Thoracic aorta (tissue), 2 donors: ENCODE data around the gene ZSCAN5B. TPM values are rescaled to one million over a fixed set of nuclear protein-coding genes. Genes with fewer than 3 reads are reported as not detected.

ENCODE experiments used
- ATAC-seq: fragments of 150-250 bp; one replicate; pipeline ENCODE4 v1.8.0; 2017; ENCODE audit warnings: low read depth; ENCODE audit not compliant: insufficient number of reproducible peaks, low FRiP score
- DNase-seq: peaks from one replicate; pipeline ENCODE4 v3.0.0-alpha.2; 2020; ENCODE audit warnings: low spot score
- H3K27ac ChIP-seq, 2 donors: fragments of 200-600 bp; sonication (generic); 1 replicate in 1 of 2; 2 replicates in 1 of 2; pipeline ENCODE4 v1.5.1; 2016; ENCODE audit warnings: mild to moderate bottlenecking in 2 of 2, moderate library complexity in 2 of 2
- H3K27me3 ChIP-seq: fragments of 200-600 bp; sonication (generic); replicated peaks from 2 replicates; pipeline ENCODE4 v1.6.0; 2016; ENCODE audit warnings: mild to moderate bottlenecking; ENCODE audit not compliant: insufficient read depth
- H3K36me3 ChIP-seq: fragments of 200-600 bp; sonication (generic); one replicate; pipeline ENCODE4 v1.5.1; 2016
- H3K4me1 ChIP-seq, 2 donors: fragments of 200-600 bp; sonication (generic); 1 replicate in 1 of 2; 2 replicates in 1 of 2; pipeline versions ENCODE4 v1.5.1 to v1.6.0; 2016; ENCODE audit warnings: low read depth in 2 of 2, mild to moderate bottlenecking in 1 of 2; ENCODE audit not compliant: control insufficient read depth in 1 of 2
- H3K4me3 ChIP-seq: fragments of 200-600 bp; sonication (generic); 2 replicates; pipeline ENCODE4 v1.5.1; 2016; ENCODE audit warnings: mild to moderate bottlenecking
- H3K9me3 ChIP-seq: fragments of 200-600 bp; sonication (generic); 2 replicates; pipeline ENCODE4 v1.5.1; 2016
- CTCF ChIP-seq: fragments of 200-600 bp; sonication (generic); IDR thresholded peaks from one replicate; pipeline ENCODE4 v1.5.1; 2019; ENCODE audit warnings: antibody characterized with exemption
- total RNA-seq, 2 donors: library from RNA; depleted of rRNA; stranded (reverse); fragments of >200 nt; gene quantifications; one replicate each; pipeline versions ENCODE4 v1.1.0 to v1.2.3, GENCODE V29; 2016

The ZSCAN5B gene
- total RNA-seq, 2 donors from 2014 or later: not detected

GRCh38 chr19:56201973-56202372 lies 4.4 kb upstream of the ZSCAN5B start, which contains the start of gene ZSCAN5C:
Gene ZSCAN5C, plus strand, starts transcription at chr19:56202273. Its CDS starts 3,641 bp downstream, at chr19:56205914.
- H3K27ac ChIP-seq: no peak within 1 kb of the TSS
- no peak for TF ChIP-seq CTCF
- no peaks in the 10 kb centered on the region for H3K4me1 ChIP-seq
- ATAC-seq: no peak
- no peak for DNase-seq
- H3K9me3 ChIP-seq: no peaks in the 10 kb centered on the region
- H3K4me3 ChIP-seq: no peak within 1 kb of the TSS
- H3K36me3 ChIP-seq: no peaks in the 10 kb centered on the region
- no peaks in the 10 kb centered on the region for H3K27me3 ChIP-seq

GRCh38 chr19:56199687-56200086 lies 2.1 kb upstream of the ZSCAN5B start:
- ATAC-seq (no peak), DNase-seq (no peak)
- no peak for TF ChIP-seq CTCF
- Histone ChIP-seq H3K27me3 (no peaks in the 10 kb centered on the region), H3K9me3 (no peaks in the 10 kb centered on the region), H3K4me1 (no peaks in the 10 kb centered on the region), H3K4me3 (no peak overlapping the region), H3K36me3 (no peaks in the 10 kb centered on the region), H3K27ac (no peak overlapping the region)

- Histone ChIP-seq H3K4me1 (no peaks in the 10 kb centered on the region), H3K27ac (no peak overlapping the region), H3K9me3 (no peaks in the 10 kb centered on the region), H3K36me3 (no peaks in the 10 kb centered on the region), H3K27me3 (no peaks in the 10 kb centered on the region), H3K4me3 (no peak overlapping the region)
- TF ChIP-seq CTCF: no peak
- no peak for ATAC-seq
- no peak for DNase-seq
These were observed 3.5 kb downstream of the ZSCAN5B start for GRCh38 chr19:56193981-56194640.

- Histone ChIP-seq H3K27ac (no peak overlapping the region), H3K4me3 (no peak overlapping the region), H3K9me3 (no peaks in the 10 kb centered on the region), H3K4me1 (no peaks in the 10 kb centered on the region), H3K27me3 (no peaks in the 10 kb centered on the region), H3K36me3 (no peaks in the 10 kb centered on the region)
- ATAC-seq (no peak), DNase-seq (no peak)
- no peak for TF ChIP-seq CTCF
These were observed 5.9 kb downstream of the ZSCAN5B start for GRCh38 chr19:56191711-56192110.

GRCh38 chr19:56191115-56191514 lies 6.5 kb downstream of the ZSCAN5B start:
- no peaks in the 10 kb centered on the region for H3K9me3 ChIP-seq
- TF ChIP-seq CTCF: no peak
- H3K4me1 ChIP-seq: no peaks in the 10 kb centered on the region
- ATAC-seq: no peak
- no peaks in the 10 kb centered on the region for H3K36me3 ChIP-seq
- DNase-seq: no peak
- no peak overlapping the region for H3K4me3 ChIP-seq
- no peak overlapping the region for H3K27ac ChIP-seq
- no peaks in the 10 kb centered on the region for H3K27me3 ChIP-seq
